Activated CD4-positive, alpha-beta T cell treated with anti-CD3 and anti-CD28 coated beads for 36 hours (primary cell): Measurements from ENCODE around the gene RPS6KC1. TPM values are rescaled to one million over a fixed set of nuclear protein-coding genes. Genes with fewer than 3 reads are reported as not detected.
"Not testable (repeated sequence)": the region's sequence is repeated elsewhere in the genome, so short reads cannot be mapped to it uniquely, and the experiment has no call there.

Source experiments
- ATAC-seq: fragments of 200-7000 bp; cut with Tn5 transposase; one replicate; pipeline ENCODE4 v1.10.0; 2021; ENCODE audit warnings: mild to moderate bottlenecking, moderate library complexity
- CTCF ChIA-PET: fragments of 350-600 bp; sonication (Branson Sonifier 250); formaldehyde crosslinking; loops from one replicate; lab custom pipeline; 2021; ENCODE audit warnings: antibody characterized with exemption; lab: Charles Lee
- POLR2A ChIA-PET: fragments of 350-600 bp; sonication (Branson Sonifier 250); formaldehyde crosslinking; loops from one replicate; lab custom pipeline; 2021; ENCODE audit warnings: antibody characterized with exemption, inconsistent platforms; lab: Charles Lee
- DNase-seq: peaks from one replicate; pipeline ENCODE4 v3.0.0-alpha.2; 2020
- H3K27ac Mint-ChIP-seq: one replicate; pipeline ENCODE4 v1.8.0; 2021; ENCODE audit warnings: mixed read lengths
- H3K27me3 Mint-ChIP-seq: one replicate; pipeline ENCODE4 v1.8.0; 2021; ENCODE audit warnings: mixed read lengths
- H3K36me3 Mint-ChIP-seq: one replicate; pipeline ENCODE4 v1.8.0; 2021; ENCODE audit warnings: low read depth, mixed read lengths
- H3K4me1 Mint-ChIP-seq: one replicate; pipeline ENCODE4 v1.8.0; 2021; ENCODE audit warnings: mixed read lengths
- H3K4me3 Mint-ChIP-seq: one replicate; pipeline ENCODE4 v1.8.0; 2021; ENCODE audit warnings: mild to moderate bottlenecking, moderate library complexity, mixed read lengths
- H3K9me3 Mint-ChIP-seq: one replicate; pipeline ENCODE4 v1.8.0; 2021; ENCODE audit warnings: low read depth, mixed read lengths
- intact Hi-C, 2 experiments: fragments of 100-400 bp; cut with DNase I in 1 of 2; cut with micrococcal nuclease in 1 of 2; formaldehyde crosslinking; loops; one replicate each; pipeline versions ENCODE4 v1.14.2 to v1.15.1; 2022 to 2024; cut with DNase I, micrococcal nuclease
- total RNA-seq, 2 experiments: library from RNA; stranded (reverse); gene quantifications; one replicate each; pipeline ENCODE4 v1.2.3, GENCODE V29; 2021

Gene RPS6KC1
- total RNA-seq, 2 experiments from 2014 or later: 4.9 to 5.7 TPM

DNA sequence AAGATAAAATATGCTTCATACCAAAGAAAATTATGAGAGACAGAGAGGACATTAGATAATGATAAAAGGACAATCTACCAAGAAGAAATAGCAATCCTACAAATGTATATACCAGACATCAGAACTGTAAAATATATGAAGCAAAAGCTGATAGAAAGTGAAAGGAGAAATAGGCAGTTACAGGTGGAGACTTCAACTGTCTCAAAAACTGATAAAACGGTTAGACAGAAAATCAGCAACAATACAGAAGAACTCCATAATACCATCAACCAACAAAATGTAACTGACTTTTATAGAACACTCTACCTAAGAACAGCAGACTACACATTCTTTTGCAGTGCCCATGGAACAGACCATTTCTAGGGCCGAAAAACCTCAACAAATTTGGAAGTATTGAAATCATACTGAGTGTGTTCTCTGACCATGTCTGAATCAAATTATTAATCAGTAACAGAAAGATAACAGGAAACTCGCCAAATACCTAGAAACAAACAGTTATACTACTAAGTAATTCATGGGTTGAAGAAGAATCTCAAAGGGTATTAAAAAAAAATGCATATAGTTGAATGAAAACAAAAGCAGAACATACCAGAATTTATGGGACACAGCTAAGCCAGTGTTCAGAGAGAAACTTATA is 132.1 kb downstream of the RPS6KC1 start:
- Mint-ChIP-seq H3K36me3 (peaks cover 44% of the 10 kb centered on the region), H3K27ac (no peak overlapping the region), H3K4me1 (no peaks in the 10 kb centered on the region), H3K27me3 (no peaks in the 10 kb centered on the region), H3K4me3 (no peak overlapping the region), H3K9me3 (peaks cover 30% of the 10 kb centered on the region)
- no peak for DNase-seq
- ATAC-seq: no peak
- POLR2A ChIA-PET: no interaction called here
- intact Hi-C loops: no loop called here
- CTCF ChIA-PET: no interaction called here

DNA sequence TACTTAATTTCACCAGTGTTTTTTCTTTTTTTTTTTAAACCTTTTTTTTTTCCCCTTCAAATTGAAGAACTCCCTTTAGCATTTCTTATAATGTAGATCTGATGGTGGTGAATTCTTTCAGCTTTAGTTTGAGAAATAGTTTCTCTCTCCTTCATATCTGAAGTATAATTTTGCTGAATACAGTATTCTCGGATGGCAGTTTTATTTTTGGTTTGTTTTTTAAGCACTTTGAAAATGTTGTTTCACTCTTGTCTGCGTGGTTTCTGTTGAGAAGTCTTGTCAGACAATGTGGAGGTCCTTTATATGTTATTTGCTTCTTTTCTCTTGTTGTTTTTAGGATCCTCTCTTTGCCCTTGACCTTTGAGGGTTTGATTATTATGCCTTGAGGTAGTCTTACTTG is 135.1 kb downstream of the RPS6KC1 start:
- Mint-ChIP-seq H3K27ac (no peak overlapping the region), H3K36me3 (peaks cover 45% of the 10 kb centered on the region), H3K9me3 (peaks cover 36% of the 10 kb centered on the region), H3K4me1 (no peaks in the 10 kb centered on the region), H3K4me3 (no peak overlapping the region), H3K27me3 (no peaks in the 10 kb centered on the region)
- ChIA-PET POLR2A (no interaction called here), CTCF (interaction anchor here (0.6 to 1.2 kb wide), 2 partner anchors 10 to 68 kb away, joined by 3 to 4 read pairs; no protein-coding TSS in a partner anchor)
- intact Hi-C loops: no loop called here
- ATAC-seq (no peak), DNase-seq (no peak)

DNA sequence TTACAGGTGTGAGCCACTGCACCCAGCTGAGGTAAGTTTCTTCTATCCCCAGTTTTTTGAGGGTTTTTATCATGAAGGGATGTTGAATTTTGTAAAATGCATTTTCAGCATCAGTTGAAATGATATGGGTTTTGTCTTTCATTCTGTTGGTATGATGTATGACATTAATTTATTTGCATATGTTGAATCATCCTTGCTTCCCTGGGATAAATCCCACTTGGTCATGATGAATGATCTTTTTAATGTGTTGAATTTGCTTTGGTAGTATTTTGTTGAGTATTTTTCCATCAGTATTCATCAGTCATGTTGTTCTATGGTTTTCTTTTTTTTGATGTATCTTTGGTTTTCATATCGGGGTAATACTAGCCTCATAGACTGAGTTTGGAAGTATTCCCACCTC is 141.0 kb downstream of the RPS6KC1 start:
- no peaks in the 10 kb centered on the region for H3K4me1 Mint-ChIP-seq
- POLR2A ChIA-PET: no interaction called here
- H3K36me3 Mint-ChIP-seq: peaks cover 50% of the 10 kb centered on the region
- intact Hi-C loops: no loop called here
- DNase-seq: no peak
- H3K27me3 Mint-ChIP-seq: no peaks in the 10 kb centered on the region
- no peak overlapping the region for H3K27ac Mint-ChIP-seq
- CTCF ChIA-PET: no interaction called here
- H3K4me3 Mint-ChIP-seq: no peak overlapping the region
- ATAC-seq: no peak
- H3K9me3 Mint-ChIP-seq: peaks cover 30% of the 10 kb centered on the region

GRCh38 chr1:213194383-213194782 is 143.3 kb downstream of the RPS6KC1 start:
- no peaks in the 10 kb centered on the region for H3K27me3 Mint-ChIP-seq
- CTCF ChIA-PET: no interaction called here
- peaks cover 64% of the 10 kb centered on the region for H3K36me3 Mint-ChIP-seq
- H3K4me1 Mint-ChIP-seq: no peaks in the 10 kb centered on the region
- intact Hi-C loops: no loop called here
- H3K27ac Mint-ChIP-seq: no peak overlapping the region
- peaks cover 41% of the 10 kb centered on the region for H3K9me3 Mint-ChIP-seq
- H3K4me3 Mint-ChIP-seq: no peak overlapping the region
- DNase-seq (no peak), ATAC-seq (no peak)
- POLR2A ChIA-PET: no interaction called here

DNA sequence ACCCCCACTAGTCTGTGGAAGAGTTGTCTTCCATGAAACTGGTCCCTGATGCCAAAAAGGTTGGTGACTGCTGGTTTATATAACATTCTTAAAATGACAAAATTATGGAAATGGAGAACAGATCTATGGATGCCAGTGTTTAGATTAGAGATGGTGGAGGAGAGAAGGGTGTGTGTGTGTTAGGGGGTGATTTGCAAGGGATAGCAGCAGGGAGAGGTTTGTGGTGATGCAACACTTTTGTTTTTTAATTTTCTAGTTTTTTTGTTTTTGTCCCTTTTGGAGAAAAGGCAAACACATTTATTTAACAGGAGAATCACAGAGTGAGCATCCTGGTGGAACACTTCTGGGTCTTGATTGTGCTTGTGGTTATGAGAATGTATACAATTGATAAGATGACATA is 143.8 kb downstream of the RPS6KC1 start:
- ChIA-PET CTCF (no interaction called here), POLR2A (no interaction called here)
- no peak overlapping the region for H3K4me3 Mint-ChIP-seq
- H3K27me3 Mint-ChIP-seq: no peaks in the 10 kb centered on the region
- intact Hi-C loops: no loop called here
- peaks cover 38% of the 10 kb centered on the region for H3K9me3 Mint-ChIP-seq
- DNase-seq (no peak), ATAC-seq (no peak)
- H3K27ac Mint-ChIP-seq: no peak overlapping the region
- no peaks in the 10 kb centered on the region for H3K4me1 Mint-ChIP-seq
- H3K36me3 Mint-ChIP-seq: peaks cover 64% of the 10 kb centered on the region

DNA sequence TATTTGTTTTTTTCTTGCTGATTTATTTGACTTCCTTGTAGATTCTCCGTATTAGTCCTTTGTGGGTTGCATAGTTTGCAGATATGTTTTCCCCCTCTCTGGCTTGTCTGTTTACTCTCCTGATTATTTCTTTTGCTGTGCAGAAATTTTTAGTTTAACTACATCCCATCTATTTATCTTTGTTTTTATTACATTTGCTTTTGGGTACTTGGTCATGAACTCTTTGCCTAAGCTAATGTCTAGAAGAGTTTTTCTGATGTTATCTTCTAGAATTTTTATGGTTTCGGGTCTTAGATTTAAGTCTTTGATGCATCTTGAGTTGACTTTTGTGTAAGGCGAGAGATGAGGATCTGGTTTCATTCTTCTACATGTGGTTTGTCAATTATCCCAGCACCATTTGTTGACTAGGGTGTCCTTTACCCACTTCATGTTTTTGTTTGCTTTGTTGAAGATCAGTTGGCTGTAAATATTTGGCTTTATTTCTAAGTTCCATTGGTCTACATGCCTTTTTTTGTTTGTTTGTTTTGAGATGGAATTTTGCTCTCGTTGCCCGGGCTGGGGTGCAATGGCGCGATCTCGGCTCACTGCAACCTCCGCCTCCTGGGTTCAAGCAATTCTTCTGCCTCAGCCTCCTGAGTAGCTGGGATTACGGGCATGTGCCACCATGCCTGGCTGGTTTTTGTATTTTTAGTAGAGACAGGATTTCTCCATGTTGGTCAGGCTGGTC is 145.4 kb downstream of the RPS6KC1 start:
- not testable (repeated sequence) for H3K4me1 Mint-ChIP-seq, H3K27ac Mint-ChIP-seq
- H3K36me3 Mint-ChIP-seq: peaks cover 59% of the 10 kb centered on the region

GRCh38 chr1:213200630-213201029 is 149.6 kb downstream of the RPS6KC1 start:
- intact Hi-C loops: no loop called here
- POLR2A ChIA-PET: no interaction called here

More for the DNA sequence above, 145.4 kb downstream of the RPS6KC1 start:
- DNase-seq, POLR2A ChIA-PET, ATAC-seq, H3K4me3 Mint-ChIP-seq, intact Hi-C loops, H3K27me3 Mint-ChIP-seq, CTCF ChIA-PET: not testable (repeated sequence)
- peaks cover 33% of the 10 kb centered on the region for H3K9me3 Mint-ChIP-seq

DNA sequence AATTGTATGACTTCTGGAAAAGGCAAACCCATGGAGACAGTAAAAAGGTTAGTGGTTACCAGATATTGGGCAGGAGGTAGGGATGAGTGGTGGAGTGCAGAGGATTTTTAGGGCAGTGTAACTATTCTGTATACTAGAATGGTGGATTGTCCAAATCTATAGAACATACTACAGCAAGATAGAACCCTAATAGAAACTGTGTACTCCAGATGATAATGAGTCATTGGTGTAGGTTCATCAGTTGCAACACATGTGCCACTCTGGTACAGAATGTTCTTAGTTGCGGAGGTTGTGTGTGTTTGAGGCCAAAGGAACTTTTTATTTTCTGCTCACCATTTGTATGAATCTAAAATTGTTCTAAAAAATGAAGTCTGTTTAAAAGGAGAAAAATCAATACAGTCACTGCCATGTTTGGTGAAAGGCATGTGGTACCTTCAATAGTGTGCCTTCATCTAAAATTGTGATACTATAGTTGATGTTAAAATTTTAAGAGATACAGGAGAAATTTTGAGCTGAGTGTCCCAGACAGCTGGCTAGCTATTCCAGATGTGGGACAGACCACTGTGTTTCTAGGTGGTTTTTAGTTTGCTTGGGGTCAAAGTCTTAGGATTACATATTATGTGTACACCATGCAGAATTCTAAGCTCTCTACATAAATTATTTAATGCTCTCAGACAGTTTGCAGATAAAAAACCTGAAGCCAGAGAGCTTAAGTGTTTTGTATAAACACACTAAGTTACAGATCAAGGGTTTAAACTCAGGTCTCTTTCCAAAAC is 150.5 kb downstream of the RPS6KC1 start:
- Mint-ChIP-seq H3K27ac (no peak overlapping the region), H3K4me3 (no peak overlapping the region), H3K9me3 (peaks cover 14% of the 10 kb centered on the region), H3K4me1 (no peaks in the 10 kb centered on the region), H3K27me3 (no peaks in the 10 kb centered on the region), H3K36me3 (peaks cover 37% of the 10 kb centered on the region)
- no peak for DNase-seq
- ATAC-seq: no peak
- intact Hi-C loops: no loop called here
- POLR2A ChIA-PET: no interaction called here
- CTCF ChIA-PET: interaction anchor here (0.5 kb wide), 2 partner anchors 84 to 893 kb away, joined by 3 read pairs; no protein-coding TSS in a partner anchor

More at GRCh38 chr1:213200630-213201029, 149.6 kb downstream of the RPS6KC1 start:
- no peaks in the 10 kb centered on the region for H3K4me1 Mint-ChIP-seq
- H3K4me3 Mint-ChIP-seq: no peak overlapping the region
- CTCF ChIA-PET: no interaction called here
- H3K9me3 Mint-ChIP-seq: peaks cover 15% of the 10 kb centered on the region
- peaks cover 38% of the 10 kb centered on the region for H3K36me3 Mint-ChIP-seq
- ATAC-seq: no peak
- no peak overlapping the region for H3K27ac Mint-ChIP-seq
- H3K27me3 Mint-ChIP-seq: no peaks in the 10 kb centered on the region
- no peak for DNase-seq

DNA sequence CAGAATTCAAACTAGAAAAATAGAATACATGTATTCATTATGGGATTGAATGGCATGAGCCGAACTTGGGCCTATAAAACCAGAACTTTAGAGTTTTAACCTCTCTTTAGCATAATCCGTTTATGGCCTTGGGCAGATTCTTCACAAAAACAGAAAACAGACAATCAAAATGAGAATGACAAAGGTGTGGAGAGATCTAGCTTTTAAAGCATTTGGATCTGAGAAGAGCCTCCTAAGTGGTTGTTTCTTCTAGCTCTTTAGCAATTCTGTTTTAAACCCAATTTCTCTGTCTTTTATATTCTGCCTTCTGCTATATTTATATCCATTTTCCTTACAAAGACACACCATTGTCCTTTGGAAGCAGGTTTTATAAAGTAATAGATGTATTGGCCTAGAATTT is 160.2 kb downstream of the RPS6KC1 start:
- Mint-ChIP-seq H3K27ac (no peak overlapping the region), H3K27me3 (no peaks in the 10 kb centered on the region), H3K9me3 (peaks cover 3% of the 10 kb centered on the region), H3K36me3 (peaks cover 51% of the 10 kb centered on the region), H3K4me1 (no peaks in the 10 kb centered on the region), H3K4me3 (no peak overlapping the region)
- no peak for DNase-seq
- POLR2A ChIA-PET: no interaction called here
- CTCF ChIA-PET: no interaction called here
- intact Hi-C loops: no loop called here
- ATAC-seq: no peak

GRCh38 chr1:213219076-213219475 is 168.0 kb downstream of the RPS6KC1 start:
- intact Hi-C loops, H3K27ac Mint-ChIP-seq, H3K9me3 Mint-ChIP-seq, H3K4me3 Mint-ChIP-seq, H3K4me1 Mint-ChIP-seq, DNase-seq, POLR2A ChIA-PET, CTCF ChIA-PET, ATAC-seq, H3K27me3 Mint-ChIP-seq: not testable (repeated sequence)
- H3K36me3 Mint-ChIP-seq: peaks cover 11% of the 10 kb centered on the region

- no peak for ATAC-seq
- Mint-ChIP-seq H3K4me3 (no peak overlapping the region), H3K27ac (no peak overlapping the region), H3K27me3 (no peaks in the 10 kb centered on the region), H3K36me3 (peaks cover 2% of the 10 kb centered on the region), H3K4me1 (no peaks in the 10 kb centered on the region), H3K9me3 (peaks cover 4% of the 10 kb centered on the region)
- CTCF ChIA-PET: no interaction called here
- intact Hi-C loops: no loop called here
- no peak for DNase-seq
- POLR2A ChIA-PET: no interaction called here
These were observed 170.2 kb downstream of the RPS6KC1 start for GRCh38 chr1:213221209-213221608.
